Measurements from ENCODE around the gene ZNF335. TPM values are rescaled to one million over a fixed set of nuclear protein-coding genes. Genes with fewer than 3 reads are reported as not detected.
A peak's percentile ranks its signal among the peaks of the same experiment; 100 is the strongest.
"Not testable (repeated sequence)": the region's sequence is repeated elsewhere in the genome, so short reads cannot be mapped to it uniquely, and the experiment has no call there.

The ZNF335 gene
- polyA plus RNA-seq, 2 donors = 10.7 to 18.0 TPM

GRCh38 chr20:45958593-45958992 lies 13.4 kb downstream of the ZNF335 start:
- no peak overlapping the region for H3K4me3 ChIP-seq (ENCODE audit: low read depth in 1 of 2, low read length in 2 of 2)
- 97 to 98% methylated on average over 4 of the region's 4 CpGs for WGBS, 2 donors
- H3K36me3 ChIP-seq (ENCODE audit: control insufficient read depth in 2 of 2, insufficient read depth in 2 of 2, low read length in 1 of 2) = peaks cover 10 to 54% of the 10 kb centered on the region in 2 donors
- H3K9me3 ChIP-seq (ENCODE audit: control insufficient read depth in 2 of 2, insufficient read depth in 1 of 2, low read depth in 1 of 2, low read length in 1 of 2) = no peaks in the 10 kb centered on the region
- no peak overlapping the region for H3K27ac ChIP-seq (ENCODE audit: low read depth in 2 of 2, low read length in 1 of 2)
- H3K4me1 ChIP-seq (ENCODE audit: control insufficient read depth in 2 of 2, insufficient read depth in 2 of 2, low read length in 1 of 2) = peaks cover 0 to 2% of the 10 kb centered on the region in 2 donors
- H3K27me3 ChIP-seq (ENCODE audit: control insufficient read depth in 1 of 2, insufficient read depth in 2 of 2, low read length in 2 of 2) = no peaks in the 10 kb centered on the region

GRCh38 chr20:45957021-45957941 lies 14.7 kb downstream of the ZNF335 start:
- peaks cover 17 to 56% of the 10 kb centered on the region in 2 donors for H3K36me3 ChIP-seq (ENCODE audit: control insufficient read depth in 2 of 2, insufficient read depth in 2 of 2, low read length in 1 of 2)

DNA sequence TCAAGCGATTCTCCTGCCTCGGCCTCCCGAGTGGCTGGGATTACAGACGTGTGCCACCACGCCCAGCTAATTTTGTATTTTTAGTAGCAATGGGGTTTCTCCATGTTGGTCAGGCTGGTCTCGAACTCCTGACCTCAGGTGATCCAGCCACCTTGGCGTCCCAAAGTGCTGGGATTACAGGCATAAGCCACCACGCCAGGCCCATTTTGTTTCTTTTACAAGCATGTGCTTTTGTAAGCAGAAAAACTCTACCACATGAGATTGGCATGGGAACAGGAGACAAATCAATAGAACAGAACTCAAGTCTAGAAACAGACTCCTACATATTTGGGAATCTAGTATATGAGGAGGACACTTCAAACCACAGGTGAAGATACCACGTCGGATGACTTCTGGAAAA lies 15.7 kb downstream of the ZNF335 start:
- H3K27ac ChIP-seq (ENCODE audit: low read depth in 2 of 2, low read length in 1 of 2) = not testable (repeated sequence)

More at GRCh38 chr20:45957021-45957941, 14.7 kb downstream of the ZNF335 start:
- H3K9me3 ChIP-seq (ENCODE audit: control insufficient read depth in 2 of 2, insufficient read depth in 1 of 2, low read depth in 1 of 2, low read length in 1 of 2) = no peaks in the 10 kb centered on the region
- no peaks in the 10 kb centered on the region for H3K27me3 ChIP-seq (ENCODE audit: control insufficient read depth in 1 of 2, insufficient read depth in 2 of 2, low read length in 2 of 2)
- WGBS, 2 donors = 85 to 87% methylated on average over 19 of the region's 19 CpGs
- no peak overlapping the region for H3K27ac ChIP-seq (ENCODE audit: low read depth in 2 of 2, low read length in 1 of 2)
- H3K4me3 ChIP-seq (ENCODE audit: low read depth in 1 of 2, low read length in 2 of 2) = no peak overlapping the region
- H3K4me1 ChIP-seq (ENCODE audit: control insufficient read depth in 2 of 2, insufficient read depth in 2 of 2, low read length in 1 of 2) = peaks cover 0 to 4% of the 10 kb centered on the region in 2 donors

DNA sequence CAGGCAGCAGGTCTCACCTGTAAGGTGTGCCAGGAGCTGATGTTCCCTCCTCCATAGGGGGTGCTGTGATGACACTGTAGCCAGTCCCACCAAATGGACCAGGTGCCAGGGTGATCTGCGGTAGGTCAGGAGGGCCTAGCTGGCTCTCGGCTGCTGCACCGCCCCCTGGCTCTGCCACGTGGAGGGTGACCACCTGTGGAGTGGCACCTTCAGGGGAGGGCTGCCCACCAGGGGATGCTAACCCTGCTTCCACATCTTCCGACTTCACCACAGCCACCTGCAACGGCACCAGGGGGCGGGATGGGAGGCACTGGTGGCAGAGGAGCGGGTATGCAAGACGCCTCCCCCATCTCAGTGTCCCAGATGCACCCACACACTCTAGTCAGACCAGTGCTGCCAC lies 18.3 kb downstream of the ZNF335 start:
- Histone ChIP-seq H3K27ac (ENCODE audit: low read depth in 2 of 2, low read length in 1 of 2) (no peak overlapping the region), H3K4me1 (ENCODE audit: control insufficient read depth in 2 of 2, insufficient read depth in 2 of 2, low read length in 1 of 2) (peaks cover 0 to 7% of the 10 kb centered on the region in 2 donors), H3K36me3 (ENCODE audit: control insufficient read depth in 2 of 2, insufficient read depth in 2 of 2, low read length in 1 of 2) (peaks cover 28 to 58% of the 10 kb centered on the region in 2 donors), H3K27me3 (ENCODE audit: control insufficient read depth in 1 of 2, insufficient read depth in 2 of 2, low read length in 2 of 2) (no peaks in the 10 kb centered on the region), H3K4me3 (ENCODE audit: low read depth in 1 of 2, low read length in 2 of 2) (no peak overlapping the region), H3K9me3 (ENCODE audit: control insufficient read depth in 2 of 2, insufficient read depth in 1 of 2, low read depth in 1 of 2, low read length in 1 of 2) (no peaks in the 10 kb centered on the region)
- 88 to 89% methylated on average over 9 of the region's 9 CpGs for WGBS, 2 donors

More for the DNA sequence above, 15.7 kb downstream of the ZNF335 start:
- not testable (repeated sequence) for H3K9me3 ChIP-seq (ENCODE audit: control insufficient read depth in 2 of 2, insufficient read depth in 1 of 2, low read depth in 1 of 2, low read length in 1 of 2); H3K27me3 ChIP-seq (ENCODE audit: control insufficient read depth in 1 of 2, insufficient read depth in 2 of 2, low read length in 2 of 2); H3K4me3 ChIP-seq (ENCODE audit: low read depth in 1 of 2, low read length in 2 of 2); H3K4me1 ChIP-seq (ENCODE audit: control insufficient read depth in 2 of 2, insufficient read depth in 2 of 2, low read length in 1 of 2)
- WGBS, 2 donors = 90 to 91% methylated on average over 10 of the region's 10 CpGs
- peaks cover 21 to 58% of the 10 kb centered on the region in 2 donors for H3K36me3 ChIP-seq (ENCODE audit: control insufficient read depth in 2 of 2, insufficient read depth in 2 of 2, low read length in 1 of 2)

- Histone ChIP-seq H3K27ac (ENCODE audit: low read depth in 2 of 2, low read length in 1 of 2) (no peak overlapping the region), H3K36me3 (ENCODE audit: control insufficient read depth in 2 of 2, insufficient read depth in 2 of 2, low read length in 1 of 2) (peaks cover 31 to 60% of the 10 kb centered on the region in 2 donors), H3K4me3 (ENCODE audit: low read depth in 1 of 2, low read length in 2 of 2) (no peak overlapping the region), H3K9me3 (ENCODE audit: control insufficient read depth in 2 of 2, insufficient read depth in 1 of 2, low read depth in 1 of 2, low read length in 1 of 2) (no peaks in the 10 kb centered on the region), H3K27me3 (ENCODE audit: control insufficient read depth in 1 of 2, insufficient read depth in 2 of 2, low read length in 2 of 2) (no peaks in the 10 kb centered on the region), H3K4me1 (ENCODE audit: control insufficient read depth in 2 of 2, insufficient read depth in 2 of 2, low read length in 1 of 2) (peaks cover 0 to 9% of the 10 kb centered on the region in 2 donors)
- 91 to 95% methylated on average over 5 of the region's 5 CpGs for WGBS, 2 donors
Observed at GRCh38 chr20:45952861-45953260, 19.1 kb downstream of the ZNF335 start.

DNA sequence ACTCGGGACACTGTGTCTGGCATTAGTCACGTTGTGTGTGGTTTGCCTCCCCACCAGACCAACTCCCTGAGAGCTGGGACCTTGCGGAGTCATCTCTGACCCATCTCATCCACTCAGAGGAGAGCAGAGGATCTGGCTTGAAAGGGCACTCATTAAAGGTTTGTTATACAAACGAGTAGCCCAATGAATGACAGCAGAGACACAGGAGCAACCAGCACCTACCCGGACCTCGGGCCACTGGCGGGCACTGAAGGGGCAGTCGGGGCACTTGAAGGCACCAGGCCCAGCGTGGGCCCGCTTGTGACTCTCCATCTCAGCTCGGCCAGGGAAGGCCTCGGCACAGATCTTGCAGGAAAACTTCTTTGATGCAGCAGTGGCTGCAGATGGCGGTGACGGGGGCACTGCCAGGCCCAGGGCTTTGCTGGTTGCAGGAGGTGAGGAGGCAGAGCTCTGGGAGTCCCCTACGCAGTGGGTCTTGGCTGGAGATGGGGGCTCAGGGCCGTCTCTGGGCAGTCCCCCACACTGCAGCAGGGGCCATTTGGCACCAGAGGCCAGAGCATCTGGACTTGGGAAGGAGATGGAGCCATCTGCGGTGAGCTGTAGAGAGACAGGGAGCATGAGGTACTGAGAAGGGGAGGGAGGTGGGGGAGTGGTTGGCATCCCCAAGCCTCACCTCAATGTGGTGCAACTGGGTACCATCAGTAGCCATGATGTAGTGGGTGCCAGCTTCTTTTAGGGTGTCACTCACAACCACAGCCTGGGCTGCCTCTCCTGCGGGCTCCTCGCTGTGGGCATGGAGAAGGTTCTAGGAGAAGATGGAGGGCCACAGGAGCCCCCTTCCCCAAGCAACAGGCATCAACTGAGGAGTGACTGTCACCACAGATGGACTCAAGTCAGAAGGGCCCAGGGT lies 19.8 kb downstream of the ZNF335 start:
- Histone ChIP-seq H3K27me3 (ENCODE audit: control insufficient read depth in 1 of 2, insufficient read depth in 2 of 2, low read length in 2 of 2) (no peaks in the 10 kb centered on the region), H3K4me3 (ENCODE audit: low read depth in 1 of 2, low read length in 2 of 2) (no peak overlapping the region), H3K27ac (ENCODE audit: low read depth in 2 of 2, low read length in 1 of 2) (no peak overlapping the region), H3K9me3 (ENCODE audit: control insufficient read depth in 2 of 2, insufficient read depth in 1 of 2, low read depth in 1 of 2, low read length in 1 of 2) (no peaks in the 10 kb centered on the region), H3K4me1 (ENCODE audit: control insufficient read depth in 2 of 2, insufficient read depth in 2 of 2, low read length in 1 of 2) (peaks cover 0 to 12% of the 10 kb centered on the region in 2 donors), H3K36me3 (ENCODE audit: control insufficient read depth in 2 of 2, insufficient read depth in 2 of 2, low read length in 1 of 2) (peaks cover 27 to 63% of the 10 kb centered on the region in 2 donors)
- WGBS, 2 donors = 89 to 91% methylated on average over 19 of the region's 19 CpGs

- H3K27ac ChIP-seq (ENCODE audit: low read depth in 2 of 2, low read length in 1 of 2) = peak overlapping the region in 1 of 2 donors; percentile 53
- peaks cover 0 to 24% of the 10 kb centered on the region in 2 donors for H3K4me1 ChIP-seq (ENCODE audit: control insufficient read depth in 2 of 2, insufficient read depth in 2 of 2, low read length in 1 of 2)
- H3K36me3 ChIP-seq (ENCODE audit: control insufficient read depth in 2 of 2, insufficient read depth in 2 of 2, low read length in 1 of 2) = peaks cover 28 to 77% of the 10 kb centered on the region in 2 donors
- 74 to 78% methylated on average over 9 of the region's 9 CpGs for WGBS, 2 donors
- no peaks in the 10 kb centered on the region for H3K9me3 ChIP-seq (ENCODE audit: control insufficient read depth in 2 of 2, insufficient read depth in 1 of 2, low read depth in 1 of 2, low read length in 1 of 2)
- H3K27me3 ChIP-seq (ENCODE audit: control insufficient read depth in 1 of 2, insufficient read depth in 2 of 2, low read length in 2 of 2) = no peaks in the 10 kb centered on the region
- no peak overlapping the region for H3K4me3 ChIP-seq (ENCODE audit: low read depth in 1 of 2, low read length in 2 of 2)
Observed at GRCh38 chr20:45950330-45950646, 21.7 kb downstream of the ZNF335 start.

DNA sequence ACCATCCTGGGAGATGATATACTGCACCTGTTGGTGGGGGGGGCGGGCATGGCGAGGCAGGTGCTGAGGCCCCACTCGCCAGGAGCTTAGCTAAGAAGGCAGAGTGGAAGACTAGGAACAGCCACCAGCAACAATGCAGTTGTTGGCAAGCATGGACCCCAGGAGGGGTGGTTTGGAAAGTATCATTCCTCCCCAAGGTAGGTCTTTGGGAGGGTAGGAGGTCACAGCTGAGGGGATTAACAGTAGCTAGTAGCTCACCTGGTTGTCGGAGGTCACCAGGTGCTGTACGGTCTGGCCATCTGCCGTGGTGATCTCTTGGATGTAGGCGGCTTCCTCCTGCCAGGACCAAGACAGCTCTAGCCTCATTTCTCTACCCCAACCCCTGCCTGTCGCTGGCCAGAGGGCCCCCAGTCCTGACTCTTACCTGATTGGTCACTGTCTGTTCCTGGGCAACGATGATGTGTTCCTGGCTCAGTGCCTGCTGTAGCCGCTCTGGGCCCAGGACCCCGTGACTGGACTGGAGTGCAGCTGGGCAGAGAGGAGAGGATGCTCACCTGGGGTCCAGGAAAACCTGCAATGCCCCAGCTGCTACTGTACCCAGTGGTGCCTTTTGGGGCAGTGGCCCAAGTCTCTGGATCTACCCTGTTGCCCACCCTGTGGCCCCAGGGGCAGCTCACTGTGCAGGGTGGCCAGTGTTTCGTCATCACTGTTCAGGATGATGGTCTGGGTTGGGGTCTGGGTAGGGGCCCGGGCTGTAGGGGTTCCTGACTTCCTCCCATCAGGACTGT lies 22.3 kb downstream of the ZNF335 start:
- Histone ChIP-seq H3K36me3 (ENCODE audit: control insufficient read depth in 2 of 2, insufficient read depth in 2 of 2, low read length in 1 of 2) (peaks cover 32 to 82% of the 10 kb centered on the region in 2 donors), H3K4me1 (ENCODE audit: control insufficient read depth in 2 of 2, insufficient read depth in 2 of 2, low read length in 1 of 2) (peaks cover 0 to 30% of the 10 kb centered on the region in 2 donors), H3K27me3 (ENCODE audit: control insufficient read depth in 1 of 2, insufficient read depth in 2 of 2, low read length in 2 of 2) (no peaks in the 10 kb centered on the region), H3K4me3 (ENCODE audit: low read depth in 1 of 2, low read length in 2 of 2) (no peak overlapping the region), H3K9me3 (ENCODE audit: control insufficient read depth in 2 of 2, insufficient read depth in 1 of 2, low read depth in 1 of 2, low read length in 1 of 2) (no peaks in the 10 kb centered on the region), H3K27ac (ENCODE audit: low read depth in 2 of 2, low read length in 1 of 2) (peak overlapping the region in 1 of 2 donors; percentile 53)
- WGBS, 2 donors = 82 to 83% methylated on average over 13 of the region's 13 CpGs

All from esophagus (tissue), 2 donors.